GM19467 (cell line): ENCODE data around the gene HOXB5.

Source experiments
- ATAC-seq: cut with Tn5 transposase; IDR thresholded peaks from one replicate; pipeline ENCODE4 v1.9.1; 2021; ENCODE audit warnings: mild to moderate bottlenecking, moderate library complexity; ENCODE audit not compliant: unreplicated experiment

HOXB5 gene

GRCh38 chr17:48617471-48618255 lies 24.1 kb upstream of the HOXB5 start:
- no peak for ATAC-seq

- no peak for ATAC-seq
These were observed 23.3 kb upstream of the HOXB5 start for GRCh38 chr17:48616717-48617470.

- ATAC-seq = no peak
These were observed 22.6 kb upstream of the HOXB5 start for GRCh38 chr17:48615963-48616716.

GRCh38 chr17:48615047-48615962 lies 21.7 kb upstream of the HOXB5 start, which contains the start of gene HOXB8:
Gene HOXB8 (minus strand): TSS chr17:48615292. CDS start chr17:48614704, 588 bp downstream.
- no peak for ATAC-seq

- no peak for ATAC-seq
These were observed 20.5 kb upstream of the HOXB5 start for GRCh38 chr17:48613862-48614694.

GRCh38 chr17:48612854-48613691 lies 19.5 kb upstream of the HOXB5 start:
- no peak for ATAC-seq

GRCh38 chr17:48612456-48612853 lies 18.9 kb upstream of the HOXB5 start:
- ATAC-seq = no peak

GRCh38 chr17:48611681-48612455 lies 18.3 kb upstream of the HOXB5 start:
- no peak for ATAC-seq

- no peak for ATAC-seq
These were observed 17.6 kb upstream of the HOXB5 start for GRCh38 chr17:48611213-48611612.

- ATAC-seq = no peak
These were observed 17.0 kb upstream of the HOXB5 start, which contains the start of gene HOXB7 for GRCh38 chr17:48610282-48611211. Gene HOXB7 (minus strand): TSS chr17:48611017. CDS start chr17:48610918, 99 bp downstream.

- no peak for ATAC-seq
These were observed 16.2 kb upstream of the HOXB5 start for GRCh38 chr17:48609759-48610281.

GRCh38 chr17:48609033-48609432 lies 15.5 kb upstream of the HOXB5 start:
- ATAC-seq = no peak

GRCh38 chr17:48608494-48608834 lies 14.9 kb upstream of the HOXB5 start:
- no peak for ATAC-seq

- ATAC-seq = no peak
These were observed 13.5 kb upstream of the HOXB5 start for GRCh38 chr17:48606892-48607614.

GRCh38 chr17:48605991-48606891 lies 12.7 kb upstream of the HOXB5 start:
- ATAC-seq = no peak
